HCT116 (cell line): ENCODE data around the gene DENND10.

ENCODE experiments used
- POLR2A ChIP-seq: IDR thresholded peaks from 2 replicates; pipeline ENCODE4 v1.7.0; 2011; ENCODE audit warnings: borderline replicate concordance; ENCODE audit not compliant: insufficient read depth, insufficient read length; ENCODE audit errors: extremely low read depth
- ZNF274 ChIP-seq: fragments of 200-500 bp; sonication (Bioruptor generic); IDR thresholded peaks from 2 replicates; pipeline ENCODE4 v1.6.1; 2014; ENCODE audit warnings: mild to moderate bottlenecking, low read depth, low read length, inconsistent platforms
- TF ChIP-seq, protein P1 (sequence below), 3 experiments: fragments of 200-600 bp in 1 of 3; sonication (generic) in 1 of 3; IDR thresholded peaks in 2 of 3; conservative IDR thresholded peaks in 1 of 3; 2 replicates each; pipeline ENCODE4 v1.5.1; 2012 to 2017; ENCODE audit warnings: low read depth in 2 of 3, low read length in 2 of 3, antibody characterized with exemption in 1 of 3, borderline replicate concordance in 1 of 3, control low read depth in 1 of 3, mild to moderate bottlenecking in 1 of 3, mixed read lengths in 1 of 3, mixed run types in 1 of 3, moderate library complexity in 1 of 3; ENCODE audit not compliant: insufficient read depth in 1 of 3
- TF ChIP-seq, protein P2 (sequence below): IDR thresholded peaks from 2 replicates; pipeline ENCODE4 v1.6.1; 2012; ENCODE audit warnings: low read depth
- TF ChIP-seq, protein P3 (sequence below): IDR thresholded peaks from 2 replicates; pipeline ENCODE4 v1.6.1; 2011; ENCODE audit warnings: mild to moderate bottlenecking, low read length, moderate library complexity; ENCODE audit not compliant: insufficient replicate concordance; ENCODE audit errors: extremely low read depth

DNA sequence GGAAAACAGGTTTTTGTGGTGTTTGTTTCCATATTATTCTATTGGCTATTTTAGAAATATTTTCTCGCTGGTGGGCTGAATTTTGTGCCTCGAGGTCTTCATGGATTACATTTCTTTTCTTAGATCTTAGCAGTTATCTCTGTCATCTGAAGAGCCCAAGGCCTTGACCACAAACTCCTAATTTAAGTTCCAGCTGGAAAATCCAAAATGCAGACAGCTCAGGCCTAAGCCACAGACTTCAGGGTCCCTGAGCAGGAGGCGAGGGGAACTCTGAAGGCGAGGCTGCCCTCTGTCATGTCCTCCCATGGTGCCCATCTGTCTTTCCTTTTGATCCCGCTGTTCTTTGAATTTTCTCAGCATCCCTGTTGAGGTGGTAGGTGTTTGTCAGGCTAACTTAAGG is 14.3 kb downstream of the DENND10 start:
- TF ChIP-seq, protein P1, sequence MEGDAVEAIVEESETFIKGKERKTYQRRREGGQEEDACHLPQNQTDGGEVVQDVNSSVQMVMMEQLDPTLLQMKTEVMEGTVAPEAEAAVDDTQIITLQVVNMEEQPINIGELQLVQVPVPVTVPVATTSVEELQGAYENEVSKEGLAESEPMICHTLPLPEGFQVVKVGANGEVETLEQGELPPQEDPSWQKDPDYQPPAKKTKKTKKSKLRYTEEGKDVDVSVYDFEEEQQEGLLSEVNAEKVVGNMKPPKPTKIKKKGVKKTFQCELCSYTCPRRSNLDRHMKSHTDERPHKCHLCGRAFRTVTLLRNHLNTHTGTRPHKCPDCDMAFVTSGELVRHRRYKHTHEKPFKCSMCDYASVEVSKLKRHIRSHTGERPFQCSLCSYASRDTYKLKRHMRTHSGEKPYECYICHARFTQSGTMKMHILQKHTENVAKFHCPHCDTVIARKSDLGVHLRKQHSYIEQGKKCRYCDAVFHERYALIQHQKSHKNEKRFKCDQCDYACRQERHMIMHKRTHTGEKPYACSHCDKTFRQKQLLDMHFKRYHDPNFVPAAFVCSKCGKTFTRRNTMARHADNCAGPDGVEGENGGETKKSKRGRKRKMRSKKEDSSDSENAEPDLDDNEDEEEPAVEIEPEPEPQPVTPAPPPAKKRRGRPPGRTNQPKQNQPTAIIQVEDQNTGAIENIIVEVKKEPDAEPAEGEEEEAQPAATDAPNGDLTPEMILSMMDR (IDR thresholded peaks at IDR 0.05 in 2 of 3, conservative IDR thresholded peaks at IDR 0.05 in 1 of 3; ENCODE audit: borderline replicate concordance in 1 of 3, insufficient read depth in 1 of 3, low read depth in 2 of 3, low read length in 2 of 3): no peak
- TF ChIP-seq POLR2A (no peak), ZNF274 (no peak)
- TF ChIP-seq, protein P2, sequence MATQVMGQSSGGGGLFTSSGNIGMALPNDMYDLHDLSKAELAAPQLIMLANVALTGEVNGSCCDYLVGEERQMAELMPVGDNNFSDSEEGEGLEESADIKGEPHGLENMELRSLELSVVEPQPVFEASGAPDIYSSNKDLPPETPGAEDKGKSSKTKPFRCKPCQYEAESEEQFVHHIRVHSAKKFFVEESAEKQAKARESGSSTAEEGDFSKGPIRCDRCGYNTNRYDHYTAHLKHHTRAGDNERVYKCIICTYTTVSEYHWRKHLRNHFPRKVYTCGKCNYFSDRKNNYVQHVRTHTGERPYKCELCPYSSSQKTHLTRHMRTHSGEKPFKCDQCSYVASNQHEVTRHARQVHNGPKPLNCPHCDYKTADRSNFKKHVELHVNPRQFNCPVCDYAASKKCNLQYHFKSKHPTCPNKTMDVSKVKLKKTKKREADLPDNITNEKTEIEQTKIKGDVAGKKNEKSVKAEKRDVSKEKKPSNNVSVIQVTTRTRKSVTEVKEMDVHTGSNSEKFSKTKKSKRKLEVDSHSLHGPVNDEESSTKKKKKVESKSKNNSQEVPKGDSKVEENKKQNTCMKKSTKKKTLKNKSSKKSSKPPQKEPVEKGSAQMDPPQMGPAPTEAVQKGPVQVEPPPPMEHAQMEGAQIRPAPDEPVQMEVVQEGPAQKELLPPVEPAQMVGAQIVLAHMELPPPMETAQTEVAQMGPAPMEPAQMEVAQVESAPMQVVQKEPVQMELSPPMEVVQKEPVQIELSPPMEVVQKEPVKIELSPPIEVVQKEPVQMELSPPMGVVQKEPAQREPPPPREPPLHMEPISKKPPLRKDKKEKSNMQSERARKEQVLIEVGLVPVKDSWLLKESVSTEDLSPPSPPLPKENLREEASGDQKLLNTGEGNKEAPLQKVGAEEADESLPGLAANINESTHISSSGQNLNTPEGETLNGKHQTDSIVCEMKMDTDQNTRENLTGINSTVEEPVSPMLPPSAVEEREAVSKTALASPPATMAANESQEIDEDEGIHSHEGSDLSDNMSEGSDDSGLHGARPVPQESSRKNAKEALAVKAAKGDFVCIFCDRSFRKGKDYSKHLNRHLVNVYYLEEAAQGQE: no peak
- TF ChIP-seq, protein P3, sequence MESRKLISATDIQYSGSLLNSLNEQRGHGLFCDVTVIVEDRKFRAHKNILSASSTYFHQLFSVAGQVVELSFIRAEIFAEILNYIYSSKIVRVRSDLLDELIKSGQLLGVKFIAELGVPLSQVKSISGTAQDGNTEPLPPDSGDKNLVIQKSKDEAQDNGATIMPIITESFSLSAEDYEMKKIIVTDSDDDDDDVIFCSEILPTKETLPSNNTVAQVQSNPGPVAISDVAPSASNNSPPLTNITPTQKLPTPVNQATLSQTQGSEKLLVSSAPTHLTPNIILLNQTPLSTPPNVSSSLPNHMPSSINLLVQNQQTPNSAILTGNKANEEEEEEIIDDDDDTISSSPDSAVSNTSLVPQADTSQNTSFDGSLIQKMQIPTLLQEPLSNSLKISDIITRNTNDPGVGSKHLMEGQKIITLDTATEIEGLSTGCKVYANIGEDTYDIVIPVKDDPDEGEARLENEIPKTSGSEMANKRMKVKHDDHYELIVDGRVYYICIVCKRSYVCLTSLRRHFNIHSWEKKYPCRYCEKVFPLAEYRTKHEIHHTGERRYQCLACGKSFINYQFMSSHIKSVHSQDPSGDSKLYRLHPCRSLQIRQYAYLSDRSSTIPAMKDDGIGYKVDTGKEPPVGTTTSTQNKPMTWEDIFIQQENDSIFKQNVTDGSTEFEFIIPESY: no peak
